ENCODE data around the gene CERS4. TPM values are rescaled to one million over a fixed set of nuclear protein-coding genes. Genes with fewer than 3 reads are reported as not detected.
A peak's percentile ranks its signal among the peaks of the same experiment; 100 is the strongest.
"Not testable (repeated sequence)": the region's sequence is repeated elsewhere in the genome, so short reads cannot be mapped to it uniquely, and the experiment has no call there.

CERS4 gene
- total RNA-seq, 2 experiments from 2014 or later = 24.3 to 25.1 TPM

DNA sequence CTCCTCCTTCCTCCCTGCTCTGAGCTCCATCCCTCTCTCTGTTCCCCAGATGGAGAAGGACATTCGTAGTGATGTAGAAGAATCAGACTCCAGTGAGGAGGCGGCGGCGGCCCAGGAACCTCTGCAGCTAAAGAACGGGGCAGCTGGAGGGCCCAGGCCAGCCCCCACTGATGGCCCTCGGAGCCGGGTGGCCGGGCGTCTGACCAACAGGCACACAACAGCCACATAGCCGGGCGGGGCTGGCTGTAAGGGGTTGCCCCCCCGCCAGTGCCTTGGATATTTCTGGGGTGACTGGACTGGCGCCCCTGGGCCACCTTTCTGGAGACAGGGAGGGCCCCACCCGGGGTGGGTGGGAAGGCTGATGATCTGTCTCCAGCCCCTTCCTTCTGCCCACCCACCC, 52.7 kb downstream of the CERS4 start:
- intact Hi-C loops (cut with micrococcal nuclease) = no loop called here
- DNase-seq = no peak
- Mint-ChIP-seq H3K4me3 (no peak overlapping the region), H3K27me3 (no peaks in the 10 kb centered on the region), H3K4me1 (ENCODE audit: low read depth) (peaks cover 3% of the 10 kb centered on the region), H3K36me3 (peaks cover 2% of the 10 kb centered on the region), H3K9me3 (no peaks in the 10 kb centered on the region), H3K27ac (no peak overlapping the region)
- POLR2A ChIA-PET = no interaction called here
- CTCF ChIA-PET = interaction anchor here (1.0 to 1.2 kb wide), 2 partner anchors 21 to 73 kb away, joined by 3 read pairs; no protein-coding TSS in a partner anchor

DNA sequence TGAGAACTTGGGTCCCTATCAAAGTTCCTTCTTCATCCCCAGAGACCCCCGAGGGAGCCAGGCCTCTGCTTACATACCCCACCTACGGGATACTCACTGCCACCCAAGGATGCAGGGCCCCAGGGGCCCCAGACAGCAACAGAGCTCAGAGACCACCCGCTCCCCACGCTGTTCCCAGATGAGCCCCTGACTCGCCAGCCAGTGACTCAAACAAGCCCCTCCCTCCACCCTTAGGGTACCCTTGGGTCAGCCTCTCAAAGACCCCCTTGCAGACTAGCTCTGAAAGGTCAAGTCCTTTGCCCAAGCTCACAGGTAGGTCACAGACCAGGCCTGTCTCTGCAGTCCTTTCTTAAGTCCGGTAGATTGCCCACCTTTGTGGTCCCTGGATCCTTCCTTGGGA, 53.3 kb downstream of the CERS4 start:
- H3K36me3 Mint-ChIP-seq = peaks cover 2% of the 10 kb centered on the region
- POLR2A ChIA-PET = no interaction called here
- no peaks in the 10 kb centered on the region for H3K9me3 Mint-ChIP-seq
- no peak overlapping the region for H3K27ac Mint-ChIP-seq
- CTCF ChIA-PET = interaction anchor here (0.5 to 1.0 kb wide), 3 partner anchors 22 to 64 kb away, joined by 3 read pairs; no protein-coding TSS in a partner anchor
- peaks cover 3% of the 10 kb centered on the region for H3K4me1 Mint-ChIP-seq (ENCODE audit: low read depth)
- no peak for DNase-seq
- H3K27me3 Mint-ChIP-seq = no peaks in the 10 kb centered on the region
- intact Hi-C loops (cut with micrococcal nuclease) = no loop called here
- no peak overlapping the region for H3K4me3 Mint-ChIP-seq

DNA sequence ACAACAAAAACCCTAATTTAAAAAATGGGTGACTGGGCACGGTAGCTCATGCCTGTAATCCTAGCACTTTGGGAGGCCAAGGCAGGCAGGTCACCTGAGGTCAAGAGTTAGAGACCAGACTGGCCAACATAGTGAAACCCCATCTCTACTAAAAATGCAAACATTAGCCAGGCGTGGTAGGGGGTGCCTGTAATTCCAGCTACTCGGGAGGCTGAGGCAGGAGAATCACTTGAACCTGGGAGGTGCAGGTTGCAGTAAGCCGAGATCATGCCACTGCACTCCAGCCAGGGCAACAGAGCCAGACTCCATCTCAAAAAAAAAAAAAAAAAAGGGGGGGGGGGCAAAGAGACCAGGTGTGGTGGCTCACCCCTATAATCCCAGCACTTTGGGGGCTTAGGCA, 55.1 kb downstream of the CERS4 start:
- CTCF ChIA-PET; H3K9me3 Mint-ChIP-seq; H3K4me1 Mint-ChIP-seq (ENCODE audit: low read depth); DNase-seq; H3K27me3 Mint-ChIP-seq; H3K27ac Mint-ChIP-seq; POLR2A ChIA-PET; H3K36me3 Mint-ChIP-seq; H3K4me3 Mint-ChIP-seq; intact Hi-C loops (cut with micrococcal nuclease): not testable (repeated sequence)

DNA sequence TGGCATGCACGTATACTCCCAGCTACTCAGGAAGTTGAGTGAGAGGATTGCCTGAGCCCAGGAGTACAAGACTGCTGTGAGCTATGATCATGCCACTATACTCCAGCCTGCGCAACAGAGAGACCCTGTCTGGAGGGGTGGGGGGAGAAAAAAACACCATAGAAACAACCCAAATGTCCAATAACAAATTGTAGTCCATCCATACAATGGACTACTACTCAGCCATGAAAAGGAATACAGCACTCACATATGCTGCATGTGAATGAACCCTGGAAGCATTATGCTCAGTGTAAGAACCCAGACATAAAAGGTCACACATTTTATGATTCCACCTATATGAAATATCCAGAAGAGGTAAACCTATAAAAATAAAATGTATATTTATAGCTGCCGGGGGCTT, 56.7 kb downstream of the CERS4 start:
- Mint-ChIP-seq H3K4me1 (ENCODE audit: low read depth) (peaks cover 14% of the 10 kb centered on the region), H3K4me3 (no peak overlapping the region), H3K27ac (no peak overlapping the region), H3K9me3 (no peaks in the 10 kb centered on the region), H3K27me3 (no peaks in the 10 kb centered on the region), H3K36me3 (no peaks in the 10 kb centered on the region)
- ChIA-PET POLR2A (no interaction called here), CTCF (no interaction called here)
- intact Hi-C loops (cut with micrococcal nuclease) = loop anchor here (5.0 kb wide), 1 partner anchor 109 kb away; no protein-coding TSS in a partner anchor
- no peak for DNase-seq

DNA sequence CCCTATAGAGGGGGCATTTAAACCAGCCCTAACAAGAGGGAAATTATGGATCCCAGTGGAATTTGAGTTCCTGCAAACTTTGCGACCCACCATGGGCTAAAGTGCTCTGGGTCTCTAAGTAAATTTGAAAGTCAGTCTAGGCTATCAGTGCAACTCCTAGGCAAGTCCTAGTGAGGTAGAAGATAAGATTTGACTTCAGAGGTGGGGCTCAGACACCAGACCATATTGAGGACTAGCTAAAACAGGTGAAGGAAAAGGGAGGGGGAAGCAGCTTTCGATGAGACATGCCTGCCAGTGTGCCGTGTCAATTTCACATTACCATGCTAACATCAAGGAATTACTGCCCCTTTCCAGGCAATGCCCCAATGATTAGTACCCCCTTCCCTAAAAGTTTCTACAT, 60.6 kb downstream of the CERS4 start:
- no peaks in the 10 kb centered on the region for H3K27me3 Mint-ChIP-seq
- H3K27ac Mint-ChIP-seq = peak overlapping the region; percentile 86
- peaks cover 14% of the 10 kb centered on the region for H3K4me1 Mint-ChIP-seq (ENCODE audit: low read depth)
- CTCF ChIA-PET = interaction anchor here (0.6 to 1.1 kb wide), 3 partner anchors 36 to 120 kb away, joined by 3 to 4 read pairs (median 3); partner anchors contain the start of gene RAB11B
- H3K9me3 Mint-ChIP-seq = no peaks in the 10 kb centered on the region
- DNase-seq = no peak
- intact Hi-C loops (cut with micrococcal nuclease) = loop anchor here (5.0 kb wide), 1 partner anchor 112 kb away; no protein-coding TSS in a partner anchor
- peak overlapping the region; percentile 76 for H3K4me3 Mint-ChIP-seq
- H3K36me3 Mint-ChIP-seq = no peaks in the 10 kb centered on the region
- POLR2A ChIA-PET = no interaction called here

DNA sequence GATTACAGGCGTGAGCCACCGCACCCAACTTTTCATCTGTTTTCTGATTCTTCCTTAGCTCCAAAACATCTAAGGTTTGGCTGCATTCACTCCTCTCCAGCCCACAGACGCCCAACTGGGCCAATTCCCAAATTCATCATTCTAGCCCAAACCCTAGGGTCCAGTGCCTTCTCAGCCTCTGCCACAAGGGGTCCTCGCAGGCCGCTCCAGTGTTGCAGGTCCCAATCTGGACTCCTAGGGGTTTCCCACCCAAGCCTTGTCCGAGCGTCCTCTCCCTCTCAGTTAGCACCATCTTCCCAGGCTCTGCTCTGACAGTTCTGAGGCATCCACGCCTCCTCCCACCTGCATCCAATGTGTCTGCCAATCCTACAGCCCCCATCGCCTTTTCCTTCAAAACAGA, 67.3 kb downstream of the CERS4 start:
- H3K27ac Mint-ChIP-seq; POLR2A ChIA-PET; H3K9me3 Mint-ChIP-seq; intact Hi-C loops (cut with micrococcal nuclease); H3K36me3 Mint-ChIP-seq; DNase-seq; H3K27me3 Mint-ChIP-seq; H3K4me3 Mint-ChIP-seq; CTCF ChIA-PET; H3K4me1 Mint-ChIP-seq (ENCODE audit: low read depth): not testable (repeated sequence)

DNA sequence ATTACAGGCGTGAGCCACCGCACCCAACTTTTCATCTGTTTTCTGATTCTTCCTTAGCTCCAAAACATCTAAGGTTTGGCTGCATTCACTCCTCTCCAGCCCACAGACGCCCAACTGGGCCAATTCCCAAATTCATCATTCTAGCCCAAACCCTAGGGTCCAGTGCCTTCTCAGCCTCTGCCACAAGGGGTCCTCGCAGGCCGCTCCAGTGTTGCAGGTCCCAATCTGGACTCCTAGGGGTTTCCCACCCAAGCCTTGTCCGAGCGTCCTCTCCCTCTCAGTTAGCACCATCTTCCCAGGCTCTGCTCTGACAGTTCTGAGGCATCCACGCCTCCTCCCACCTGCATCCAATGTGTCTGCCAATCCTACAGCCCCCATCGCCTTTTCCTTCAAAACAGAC, 82.2 kb downstream of the CERS4 start:
- DNase-seq; H3K27ac Mint-ChIP-seq; POLR2A ChIA-PET; H3K27me3 Mint-ChIP-seq; H3K36me3 Mint-ChIP-seq; H3K4me3 Mint-ChIP-seq; H3K9me3 Mint-ChIP-seq; CTCF ChIA-PET; H3K4me1 Mint-ChIP-seq (ENCODE audit: low read depth); intact Hi-C loops (cut with micrococcal nuclease): not testable (repeated sequence)

DNA sequence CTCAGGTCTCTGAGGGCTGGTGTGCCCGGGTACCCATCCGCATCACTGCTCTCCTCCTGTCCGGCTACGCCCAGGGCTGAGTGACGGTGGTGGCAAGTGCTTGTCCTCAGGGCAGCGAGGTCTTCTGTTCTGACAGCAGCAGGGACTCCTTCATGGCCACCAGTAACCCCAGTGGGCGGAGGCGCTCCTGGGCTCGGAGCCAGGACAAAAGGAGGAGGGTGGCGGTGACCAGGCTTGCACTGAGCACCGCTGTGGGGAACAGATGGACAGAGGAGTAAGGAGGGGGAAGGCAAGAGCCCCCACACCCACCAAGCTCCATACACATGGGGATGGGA, 93.2 kb downstream of the CERS4 start:
- intact Hi-C loops (cut with micrococcal nuclease) = no loop called here
- no peaks in the 10 kb centered on the region for H3K9me3 Mint-ChIP-seq
- no peaks in the 10 kb centered on the region for H3K27me3 Mint-ChIP-seq
- H3K4me1 Mint-ChIP-seq (ENCODE audit: low read depth) = peaks cover 15% of the 10 kb centered on the region
- H3K36me3 Mint-ChIP-seq = peaks cover 4% of the 10 kb centered on the region
- H3K27ac Mint-ChIP-seq = no peak overlapping the region
- CTCF ChIA-PET = interaction anchor here (0.7 kb wide), 1 partner anchor 144 kb away, joined by 3 read pairs; no protein-coding TSS in a partner anchor
- no peak for DNase-seq
- no peak overlapping the region for H3K4me3 Mint-ChIP-seq
- POLR2A ChIA-PET = no interaction called here

DNA sequence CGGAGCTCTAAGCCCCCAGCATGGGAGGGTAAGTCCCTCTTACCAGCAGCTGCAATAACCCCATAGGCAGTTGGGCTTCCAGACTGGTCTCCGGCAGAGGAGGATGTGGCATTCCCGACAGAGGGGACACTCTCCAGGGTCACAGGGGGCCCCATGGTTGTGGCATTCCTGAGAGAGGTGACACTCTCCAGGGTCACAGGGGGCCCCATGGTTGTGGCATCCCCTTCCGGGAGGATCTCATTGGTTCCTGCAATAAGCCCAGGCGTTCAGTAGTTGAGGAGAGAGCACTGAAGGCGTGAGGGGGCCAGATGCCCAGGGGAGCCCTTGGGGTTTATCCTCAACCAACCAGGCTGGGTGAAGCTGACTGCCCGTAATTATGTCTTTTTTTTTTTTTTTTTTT, 93.6 kb downstream of the CERS4 start:
- H3K9me3 Mint-ChIP-seq = no peaks in the 10 kb centered on the region
- ChIA-PET CTCF (interaction anchor here (0.6 to 0.7 kb wide), 2 partner anchors 104 to 144 kb away, joined by 3 read pairs; no protein-coding TSS in a partner anchor), POLR2A (no interaction called here)
- H3K27me3 Mint-ChIP-seq = no peaks in the 10 kb centered on the region
- H3K4me3 Mint-ChIP-seq = no peak overlapping the region
- peaks cover 19% of the 10 kb centered on the region for H3K4me1 Mint-ChIP-seq (ENCODE audit: low read depth)
- no peak for DNase-seq
- H3K27ac Mint-ChIP-seq = no peak overlapping the region
- intact Hi-C loops (cut with micrococcal nuclease) = no loop called here
- peaks cover 5% of the 10 kb centered on the region for H3K36me3 Mint-ChIP-seq

DNA sequence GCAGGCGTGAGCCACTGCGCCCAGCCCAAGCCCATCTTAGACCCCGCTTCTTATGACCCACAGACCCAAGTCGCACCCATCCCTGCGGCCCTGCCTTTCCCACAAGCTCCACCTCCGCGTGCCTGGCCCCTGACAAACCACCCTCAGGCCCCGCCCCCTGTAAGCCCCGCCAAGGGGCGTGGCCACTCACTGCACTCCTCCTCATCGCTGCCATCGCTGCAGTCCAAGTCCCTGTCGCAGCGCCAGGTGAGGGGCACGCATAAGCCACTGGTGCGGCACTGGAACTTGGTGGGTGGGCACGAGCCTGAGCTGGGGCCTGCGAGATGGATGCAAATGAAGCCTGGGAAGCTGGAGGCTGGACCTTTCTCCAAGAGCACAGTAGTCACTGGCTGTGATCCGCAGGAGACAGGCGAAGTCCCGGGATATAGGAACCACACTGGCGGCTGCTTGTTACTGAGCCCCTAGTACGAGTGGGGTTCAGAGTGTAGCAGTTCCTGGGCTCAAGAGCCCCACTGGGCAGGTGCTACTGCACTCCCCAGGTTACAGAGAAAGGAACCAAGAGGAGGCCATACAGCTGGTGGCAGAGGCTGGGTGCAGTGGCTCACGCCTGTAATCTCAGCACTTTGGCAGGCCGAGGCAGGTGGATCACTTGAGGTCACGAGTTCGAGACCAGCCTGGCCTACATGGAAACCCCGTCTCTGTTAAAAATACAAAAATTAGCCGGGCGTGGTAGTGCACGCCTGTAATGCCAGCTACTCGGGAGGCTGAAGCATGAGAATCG, 95.9 kb downstream of the CERS4 start:
- Mint-ChIP-seq H3K4me1 (ENCODE audit: low read depth) (peaks cover 31% of the 10 kb centered on the region), H3K9me3 (no peaks in the 10 kb centered on the region), H3K4me3 (no peak overlapping the region), H3K27me3 (no peaks in the 10 kb centered on the region), H3K36me3 (peaks cover 6% of the 10 kb centered on the region), H3K27ac (no peak overlapping the region)
- ChIA-PET CTCF (no interaction called here), POLR2A (no interaction called here)
- peak; percentile 34 for DNase-seq
- intact Hi-C loops (cut with micrococcal nuclease) = loop anchor here (5.0 kb wide), 1 partner anchor 1802 kb away; the partner anchor contains the start of gene PPAN

DNA sequence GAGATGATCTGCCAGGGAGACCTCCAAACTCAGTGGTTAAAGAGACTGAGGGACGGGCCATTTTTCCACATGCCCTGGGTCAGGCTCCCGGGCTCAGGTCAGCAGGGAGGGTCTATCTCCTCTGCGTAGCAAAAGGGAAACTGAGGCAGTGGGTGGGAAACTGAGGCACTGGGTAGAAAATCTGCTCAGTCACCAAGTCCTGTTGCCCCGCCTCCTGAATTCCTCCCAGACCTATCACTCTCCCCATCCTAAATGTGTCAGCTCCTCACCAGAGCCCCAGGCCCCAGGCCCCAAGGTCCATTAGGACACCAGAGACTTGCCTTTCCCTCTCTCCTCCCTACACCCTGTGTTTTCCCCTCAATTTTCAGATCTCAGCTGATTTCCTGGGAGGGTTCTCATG, 96.6 kb downstream of the CERS4 start:
- H3K9me3 Mint-ChIP-seq = no peaks in the 10 kb centered on the region
- H3K4me3 Mint-ChIP-seq = no peak overlapping the region
- H3K27ac Mint-ChIP-seq = peak overlapping the region; percentile 14
- DNase-seq = no peak
- H3K27me3 Mint-ChIP-seq = no peaks in the 10 kb centered on the region
- H3K36me3 Mint-ChIP-seq = peaks cover 7% of the 10 kb centered on the region
- ChIA-PET CTCF (interaction anchor here (1.5 kb wide), 1 partner anchor 37 kb away, joined by 4 read pairs; no protein-coding TSS in a partner anchor), POLR2A (no interaction called here)
- intact Hi-C loops (cut with micrococcal nuclease) = loop anchor here (5.0 kb wide), 1 partner anchor 1802 kb away; the partner anchor contains the start of gene PPAN
- H3K4me1 Mint-ChIP-seq (ENCODE audit: low read depth) = peaks cover 31% of the 10 kb centered on the region

DNA sequence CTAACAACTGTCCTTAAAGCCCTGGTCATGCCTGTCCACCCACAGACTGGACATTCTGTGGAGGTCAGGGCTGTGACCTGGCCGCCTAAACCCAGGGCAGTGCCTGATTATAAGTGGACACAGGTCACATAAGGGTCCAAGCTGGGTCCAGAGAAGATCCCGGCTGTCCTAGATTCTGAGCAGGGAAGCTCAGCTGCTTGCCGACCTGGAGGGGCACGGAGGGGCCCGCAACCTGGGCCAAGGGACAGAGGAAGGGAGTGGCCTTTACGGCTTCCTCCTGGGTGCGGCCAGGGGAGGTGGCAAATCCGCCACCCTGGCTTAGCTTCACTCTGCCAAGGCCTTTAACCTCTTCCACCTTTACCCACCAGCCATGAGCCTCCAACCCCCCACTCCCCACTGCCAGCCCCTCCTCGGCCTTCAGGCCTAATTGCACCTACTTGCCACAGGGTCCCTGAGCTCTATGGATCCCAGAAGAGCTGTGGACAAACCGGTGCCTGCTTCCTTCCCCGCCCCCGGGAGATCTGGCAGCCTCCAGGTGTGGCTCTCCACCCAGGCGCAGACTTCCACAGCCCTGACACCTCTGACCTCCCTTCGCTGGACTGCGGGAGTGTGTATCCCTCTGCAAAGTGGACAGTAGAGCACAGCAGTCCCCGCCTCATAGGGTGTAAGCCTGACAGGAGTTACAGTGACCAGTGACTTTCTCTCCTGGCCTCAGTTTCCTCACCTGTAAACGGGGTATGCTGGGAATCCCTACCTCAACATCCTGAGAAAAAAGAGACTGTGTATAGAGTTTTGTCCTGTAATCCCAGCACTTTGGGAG, 97.3 kb downstream of the CERS4 start:
- H3K4me3 Mint-ChIP-seq = peak overlapping the region; percentile 96
- peak overlapping the region; percentile 92 for H3K27ac Mint-ChIP-seq
- POLR2A ChIA-PET = interaction anchor here (1.0 kb wide), 1 partner anchor 28 kb away, joined by 3 read pairs; no protein-coding TSS in a partner anchor
- no peaks in the 10 kb centered on the region for H3K27me3 Mint-ChIP-seq
- H3K36me3 Mint-ChIP-seq = peaks cover 9% of the 10 kb centered on the region
- no peak for DNase-seq
- intact Hi-C loops (cut with micrococcal nuclease) = loop anchor here (5.0 kb wide), 1 partner anchor 1801 kb away; the partner anchor contains the start of gene PPAN
- peaks cover 31% of the 10 kb centered on the region for H3K4me1 Mint-ChIP-seq (ENCODE audit: low read depth)
- H3K9me3 Mint-ChIP-seq = no peaks in the 10 kb centered on the region
- CTCF ChIA-PET = interaction anchor here (1.5 kb wide), 1 partner anchor 37 kb away, joined by 4 read pairs; no protein-coding TSS in a partner anchor

All from activated CD4-positive, alpha-beta memory T cell treated with anti-CD3 and anti-CD28 coated beads for 36 hours (primary cell).